Measurements from ENCODE around the gene PACS1.
"Not testable (repeated sequence)": the region's sequence is repeated elsewhere in the genome, so short reads cannot be mapped to it uniquely, and the experiment has no call there.

The PACS1 gene

DNA sequence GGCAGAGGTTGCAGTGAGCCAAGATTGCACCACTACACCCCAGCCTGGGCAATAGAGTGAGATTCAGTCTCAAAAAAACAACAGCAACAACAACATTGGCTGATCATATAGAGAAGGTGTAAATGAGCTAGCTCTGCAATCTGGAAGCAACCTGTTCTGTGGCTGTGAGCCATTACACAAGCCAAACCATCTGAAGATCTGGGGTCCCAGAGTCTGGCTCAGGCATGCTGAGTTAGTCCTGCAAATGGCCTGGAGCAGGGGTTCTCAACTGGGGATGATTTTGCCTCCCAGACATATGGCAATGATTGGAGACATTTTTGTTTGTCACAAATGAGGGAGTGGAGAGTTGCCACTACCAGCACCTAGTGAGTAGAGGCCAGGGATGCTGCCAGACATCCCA lies 156.0 kb downstream of the PACS1 start:
- no peak for DNase-seq (ENCODE audit: low read depth)

DNA sequence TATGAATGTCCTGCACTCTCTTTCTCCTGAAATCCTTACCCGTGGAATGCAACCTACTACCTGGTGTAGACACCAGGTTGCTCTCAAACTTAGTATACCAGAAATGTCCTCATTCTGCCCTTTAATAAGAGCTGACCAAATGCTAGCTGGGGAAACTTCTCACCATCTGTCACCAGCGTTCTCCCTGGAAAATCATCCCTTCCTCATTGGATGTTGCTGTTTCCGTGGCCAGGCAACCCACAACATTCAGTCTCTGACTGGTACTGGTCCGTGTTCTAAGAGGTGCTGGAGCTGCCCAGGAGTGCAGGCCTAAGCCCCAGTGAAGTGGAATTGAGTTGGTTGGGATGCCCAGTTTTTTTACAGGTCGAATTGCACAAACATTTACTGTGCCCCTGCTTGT lies 157.6 kb downstream of the PACS1 start:
- no peak for DNase-seq (ENCODE audit: low read depth)

DNA sequence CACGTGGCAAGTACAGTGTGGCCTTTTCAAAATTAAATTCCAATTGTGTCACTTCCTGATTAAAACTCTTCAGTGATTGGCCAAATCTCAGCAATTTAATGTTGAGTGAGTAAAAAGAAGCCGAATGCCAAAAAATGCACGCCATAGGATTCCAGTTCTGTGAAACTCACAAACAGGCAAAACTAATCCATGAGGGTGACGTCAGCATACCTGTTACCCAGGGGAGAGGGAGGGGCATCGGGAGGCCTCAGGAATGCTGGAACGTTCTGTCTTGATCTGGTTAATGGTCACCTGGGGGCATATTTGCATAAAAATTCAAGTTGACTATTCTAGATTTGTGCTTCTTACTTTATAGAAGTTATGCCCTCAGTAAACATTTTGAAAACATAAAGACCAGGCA lies 158.4 kb downstream of the PACS1 start:
- no peak for DNase-seq (ENCODE audit: low read depth)

DNA sequence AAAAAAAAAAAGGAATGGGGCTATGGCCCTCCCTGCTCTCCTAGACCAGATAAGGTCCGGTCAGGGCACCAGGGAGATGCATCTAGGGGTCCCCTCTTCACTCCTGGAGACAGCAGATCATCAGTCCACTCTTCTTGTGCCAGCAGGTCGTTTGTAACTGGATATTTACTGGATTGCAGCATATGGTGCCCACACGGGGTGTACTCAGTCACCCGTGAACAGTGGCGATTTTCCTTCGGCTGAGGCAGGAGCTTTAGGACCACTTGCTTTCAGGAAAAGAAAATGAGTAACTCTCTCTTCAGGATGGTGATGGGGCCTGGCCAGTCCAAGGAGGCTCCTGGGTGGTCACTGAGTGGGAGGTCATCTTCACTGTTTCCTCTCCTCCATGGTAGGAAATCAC lies 160.1 kb downstream of the PACS1 start:
- DNase-seq (ENCODE audit: low read depth): no peak

DNA sequence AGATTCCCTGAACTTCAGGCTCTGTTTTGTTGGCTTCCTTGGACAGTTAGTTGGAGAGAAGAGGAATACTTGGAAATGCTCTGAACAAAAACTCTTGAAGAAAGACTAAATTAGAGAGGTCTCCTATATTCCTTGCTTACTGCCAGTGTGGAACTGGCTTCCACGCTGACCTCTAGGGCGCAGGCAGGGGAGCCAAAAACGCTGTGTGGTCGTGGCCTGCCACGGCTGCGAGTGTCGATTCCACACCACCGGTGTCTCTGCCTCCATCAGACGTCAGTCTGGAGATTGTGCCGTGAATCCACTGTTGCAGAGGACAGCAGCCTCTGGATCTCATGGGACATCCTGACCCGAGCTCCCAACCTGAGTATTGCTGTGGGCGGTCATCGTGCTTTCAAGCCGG lies 160.9 kb downstream of the PACS1 start:
- DNase-seq (ENCODE audit: low read depth): no peak

DNA sequence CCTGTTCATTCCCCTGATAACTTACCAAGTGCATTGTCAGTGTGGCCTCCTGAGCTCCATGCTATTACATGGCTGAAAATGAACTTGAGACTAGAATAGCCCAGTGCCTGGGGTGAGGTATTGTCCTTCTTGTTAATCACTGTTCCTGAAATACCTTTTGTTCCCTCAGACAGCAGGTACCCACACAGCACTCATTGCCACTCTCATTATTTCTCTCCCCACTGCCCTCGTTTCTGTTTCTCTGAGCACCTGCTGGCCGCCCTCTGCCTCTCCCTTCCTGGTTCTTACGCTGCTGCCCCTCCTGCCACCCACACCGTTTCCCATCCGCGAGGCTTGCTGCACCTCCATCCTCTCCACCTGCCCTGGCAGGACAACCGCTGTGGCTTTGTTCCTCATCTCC lies 161.5 kb downstream of the PACS1 start:
- no peak for DNase-seq (ENCODE audit: low read depth)

DNA sequence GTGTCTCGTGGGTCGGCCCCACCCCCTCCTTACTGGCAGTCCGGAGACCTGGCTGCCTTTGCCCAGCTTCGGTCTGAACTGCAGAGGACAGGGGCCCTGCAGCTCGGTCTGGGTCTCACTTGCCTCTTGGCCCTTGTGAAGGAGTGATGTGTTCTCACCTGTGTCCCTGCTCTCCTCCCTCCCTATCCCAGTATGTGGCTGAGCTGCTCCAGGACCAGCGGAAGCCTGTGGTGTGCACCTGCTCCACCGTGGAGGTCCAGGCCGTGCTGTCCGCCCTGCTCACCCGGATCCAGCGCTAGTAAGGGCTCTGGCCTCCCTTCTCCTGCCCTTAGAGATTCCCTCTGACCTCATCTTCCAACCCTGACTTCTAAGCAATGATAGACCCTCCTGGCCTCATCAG lies 162.7 kb downstream of the PACS1 start:
- DNase-seq (ENCODE audit: low read depth): no peak

DNA sequence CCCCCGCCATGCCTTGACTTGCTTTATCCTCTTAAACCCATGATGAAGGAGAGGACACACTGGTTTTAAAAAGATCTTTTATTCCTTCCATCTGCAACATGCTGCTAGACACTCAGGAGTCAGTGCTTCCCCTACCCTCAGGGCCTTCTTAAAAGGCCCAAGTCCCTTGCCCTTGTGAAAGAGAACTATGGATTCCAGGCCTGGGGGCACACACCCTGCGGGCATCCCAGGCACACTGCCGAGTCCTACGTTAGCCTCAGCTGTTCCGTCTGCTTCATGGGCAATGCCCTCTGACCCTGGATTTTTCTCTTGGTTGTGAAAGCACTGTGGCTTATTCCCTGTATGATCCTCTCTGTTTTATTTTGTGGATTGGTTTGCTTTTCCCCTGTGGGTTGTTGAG lies 163.2 kb downstream of the PACS1 start:
- no peak for DNase-seq (ENCODE audit: low read depth)

DNA sequence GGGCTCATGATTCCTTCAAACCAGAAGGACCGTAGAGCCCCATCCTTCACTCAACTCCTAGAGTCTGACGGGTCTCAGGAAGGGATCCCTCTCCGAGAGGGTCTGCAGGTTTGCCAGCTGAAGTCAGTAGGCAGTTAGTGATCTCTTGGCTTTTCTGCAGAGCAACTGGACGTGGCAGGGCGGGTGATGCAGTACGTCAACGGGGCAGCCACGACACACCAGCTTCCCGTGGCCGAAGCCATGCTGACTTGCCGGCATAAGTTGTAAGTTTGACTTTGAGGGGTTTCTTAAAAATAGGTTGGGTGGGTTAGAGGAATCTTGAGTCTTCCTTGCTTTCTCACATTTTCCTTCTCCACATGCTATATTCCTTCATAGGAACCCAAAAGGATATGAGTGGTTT lies 165.1 kb downstream of the PACS1 start:
- no peak for DNase-seq (ENCODE audit: low read depth)

DNA sequence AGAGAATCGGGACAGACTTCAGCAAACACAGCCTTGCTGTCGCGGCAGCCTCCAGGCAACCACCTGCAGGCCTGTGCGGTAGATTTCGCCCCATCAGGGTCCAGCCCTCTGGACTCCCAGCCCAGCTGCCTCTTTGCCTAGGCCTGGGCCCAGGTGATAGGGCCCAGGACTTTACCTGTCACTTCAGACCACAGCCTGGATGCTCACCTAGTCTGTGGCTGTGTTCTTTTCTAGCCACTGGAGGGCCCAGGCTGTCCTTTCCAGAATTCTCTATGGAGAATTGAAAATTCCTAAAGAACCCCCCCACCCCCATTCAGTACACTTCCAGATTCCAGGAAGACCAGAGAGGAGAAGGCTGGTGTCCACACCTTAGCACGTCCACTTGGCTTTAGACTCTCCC lies 167.8 kb downstream of the PACS1 start:
- no peak for DNase-seq (ENCODE audit: low read depth)

DNA sequence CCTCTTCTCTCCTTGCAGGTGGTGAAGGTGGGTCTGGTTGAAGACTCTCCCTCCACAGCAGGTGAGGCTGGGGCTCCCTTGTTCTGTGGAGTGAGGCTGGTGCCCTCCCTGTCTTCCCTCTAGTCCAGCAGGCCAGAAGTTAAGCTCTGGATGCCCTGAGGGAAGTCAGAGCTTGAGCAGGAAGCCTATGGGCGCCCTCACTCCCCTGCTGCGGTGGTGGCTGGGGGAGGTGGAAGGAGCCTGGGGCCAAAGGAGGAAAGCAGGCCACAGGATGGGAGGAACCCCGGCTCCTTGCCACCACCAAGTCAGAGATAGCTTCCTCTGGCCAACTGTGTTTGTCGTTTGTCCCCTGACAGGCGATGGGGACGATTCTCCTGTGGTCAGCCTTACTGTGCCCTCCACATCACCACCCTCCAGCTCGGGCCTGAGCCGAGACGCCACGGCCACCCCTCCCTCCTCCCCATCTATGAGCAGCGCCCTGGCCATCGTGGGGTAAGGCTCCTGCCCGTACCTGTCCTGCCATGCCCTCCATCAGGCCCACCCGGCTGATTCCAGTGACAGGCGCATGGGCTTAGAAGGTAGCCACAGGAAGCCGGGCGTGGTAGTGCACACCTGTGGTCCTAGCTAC lies 168.8 kb downstream of the PACS1 start:
- peak; percentile 87 for DNase-seq (ENCODE audit: low read depth)

DNA sequence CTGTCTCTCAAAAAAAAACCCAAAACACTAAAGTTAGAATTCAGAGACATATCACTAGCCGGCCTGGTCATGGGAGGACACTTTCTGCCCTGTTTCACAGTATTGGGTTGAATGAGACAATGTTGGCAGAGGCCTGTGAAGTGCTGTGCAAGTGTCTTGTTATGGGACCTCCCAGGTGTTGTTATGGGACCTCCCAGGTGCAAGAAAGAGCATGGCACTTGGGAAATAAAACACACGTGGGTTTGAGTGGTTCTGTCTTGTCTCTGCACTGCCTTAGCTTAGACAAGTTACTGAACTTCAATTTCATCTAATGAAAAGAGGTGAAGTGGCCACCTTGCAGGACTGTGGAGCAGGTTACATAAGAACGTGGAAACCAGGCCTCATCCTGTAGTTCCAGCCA lies 169.4 kb downstream of the PACS1 start:
- no peak for DNase-seq (ENCODE audit: low read depth)

DNA sequence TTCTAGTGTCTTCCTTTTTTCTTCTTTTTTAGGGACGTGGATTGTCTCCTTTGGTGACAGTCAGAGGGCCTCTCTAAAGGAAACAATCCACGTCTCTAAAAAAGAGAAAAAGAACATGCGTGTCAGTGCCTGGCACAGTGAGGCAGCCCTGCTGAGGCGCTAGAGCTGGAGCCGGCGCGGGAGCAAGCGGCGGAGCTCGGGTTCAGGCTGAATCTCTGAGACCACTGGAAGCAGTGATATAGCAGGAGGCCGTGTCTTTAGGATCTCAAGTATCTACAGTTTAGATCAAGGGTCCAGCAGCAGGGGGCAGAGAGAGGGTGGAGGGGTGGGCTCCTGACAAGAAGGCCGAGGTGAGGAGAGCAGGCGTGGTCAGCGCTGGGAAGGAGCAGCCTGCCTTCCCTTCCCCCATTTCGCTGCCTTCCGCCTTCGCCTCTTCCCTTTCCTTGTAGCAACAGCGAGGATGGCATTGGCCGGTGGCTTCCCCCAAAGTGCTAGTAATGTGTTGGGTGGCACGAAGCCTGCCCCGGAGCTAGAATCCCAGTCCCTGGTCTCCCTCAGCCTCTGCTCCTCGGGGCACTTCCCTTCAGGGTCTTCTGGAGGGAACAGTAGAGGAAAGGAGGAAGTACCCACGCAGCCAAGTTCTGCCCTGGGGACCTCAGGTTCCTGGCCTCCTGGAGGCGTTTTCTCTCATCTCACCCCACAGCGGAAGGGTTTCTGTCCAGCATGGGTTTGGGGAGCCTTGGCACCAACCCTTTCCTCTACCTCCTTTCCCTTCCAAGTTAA lies 170.1 kb downstream of the PACS1 start:
- DNase-seq (ENCODE audit: low read depth): peak; percentile 64

DNA sequence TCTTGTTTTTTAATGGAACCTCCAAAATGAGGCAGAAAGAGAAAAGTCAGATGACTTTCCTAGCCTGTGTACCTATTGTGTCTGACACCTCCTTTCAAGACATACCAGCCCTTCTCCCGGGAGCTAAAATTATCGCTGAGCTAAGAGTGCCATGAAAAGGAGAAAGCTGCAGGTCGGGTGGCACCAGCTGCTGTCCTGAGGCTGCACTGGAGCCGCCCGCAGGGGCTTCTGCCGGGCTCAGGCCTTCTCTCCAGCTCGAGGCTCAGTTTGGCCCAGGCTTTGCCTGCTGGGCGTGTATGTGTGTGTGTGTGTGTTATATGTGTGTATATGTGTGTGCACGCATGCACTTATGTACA lies 170.7 kb downstream of the PACS1 start:
- DNase-seq (ENCODE audit: low read depth): no peak

DNA sequence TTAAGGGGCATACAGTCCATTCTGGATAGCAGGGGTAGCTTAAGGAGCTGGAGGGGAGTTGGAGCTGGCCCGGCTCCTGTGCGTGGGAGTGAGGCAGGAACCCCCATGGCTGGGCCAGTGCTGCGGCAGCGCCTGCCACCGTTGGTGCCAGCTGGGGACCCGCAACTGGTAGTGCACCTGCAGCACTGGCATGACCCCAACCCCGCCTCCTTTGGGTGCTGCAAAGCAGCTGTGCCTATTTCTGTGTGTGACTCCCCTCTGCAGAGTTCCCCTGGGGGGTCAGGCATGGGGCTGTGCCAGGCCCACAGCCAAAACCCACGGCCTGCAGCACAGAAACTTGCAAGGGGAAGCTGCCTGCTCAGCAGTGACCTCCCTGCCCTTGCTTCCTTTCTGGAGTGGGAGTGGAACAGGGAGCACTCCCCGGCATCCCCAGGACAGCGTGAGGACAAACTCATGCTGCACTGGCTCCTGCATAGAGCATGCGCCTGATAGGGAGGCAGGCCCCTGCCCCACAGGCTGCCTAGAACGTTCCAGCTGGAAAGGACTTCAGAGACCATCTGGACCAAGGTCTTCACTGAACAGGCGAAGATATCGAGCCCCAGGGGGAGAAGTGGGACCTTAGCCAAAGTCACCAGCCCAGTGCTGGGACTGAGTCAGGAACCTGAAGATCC lies 172.2 kb downstream of the PACS1 start:
- no peak for DNase-seq (ENCODE audit: low read depth)

DNA sequence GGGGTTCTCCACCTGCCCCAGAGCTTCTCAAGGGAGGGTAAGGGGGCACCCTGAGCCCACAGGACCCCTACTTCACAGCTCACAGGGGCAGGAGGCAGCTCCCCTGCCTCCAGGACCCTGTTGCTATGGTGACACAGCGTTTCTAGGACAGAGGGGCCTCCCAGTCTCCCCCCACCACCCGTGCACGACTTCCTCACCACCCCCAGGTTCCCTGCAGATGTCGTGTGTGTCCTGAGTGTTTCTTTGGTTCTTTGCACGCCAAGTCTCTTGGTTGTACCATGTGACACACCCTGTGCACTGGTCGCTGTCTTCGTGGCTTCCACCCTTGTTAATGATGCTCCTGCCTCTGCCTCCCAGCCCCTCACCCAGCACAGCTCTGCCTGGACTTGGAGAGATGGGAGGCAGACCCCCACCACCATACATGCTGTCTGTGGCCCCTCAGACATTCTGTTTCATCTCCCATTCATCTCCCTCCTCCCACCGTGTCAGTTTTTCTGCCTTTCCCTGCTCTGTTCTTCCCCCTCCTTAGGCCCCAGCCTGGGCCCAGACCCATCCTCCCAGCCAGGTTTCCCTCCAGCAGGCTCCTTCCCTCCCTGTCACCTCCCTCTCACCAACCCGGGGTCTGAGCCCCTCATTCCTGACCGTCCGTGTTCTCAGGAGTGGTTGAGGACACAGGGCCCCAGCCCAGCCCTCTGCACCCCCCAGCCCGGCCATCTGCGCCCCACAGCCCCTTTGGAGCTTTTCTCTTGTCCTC lies 173.9 kb downstream of the PACS1 start:
- no peak for DNase-seq (ENCODE audit: low read depth)

DNA sequence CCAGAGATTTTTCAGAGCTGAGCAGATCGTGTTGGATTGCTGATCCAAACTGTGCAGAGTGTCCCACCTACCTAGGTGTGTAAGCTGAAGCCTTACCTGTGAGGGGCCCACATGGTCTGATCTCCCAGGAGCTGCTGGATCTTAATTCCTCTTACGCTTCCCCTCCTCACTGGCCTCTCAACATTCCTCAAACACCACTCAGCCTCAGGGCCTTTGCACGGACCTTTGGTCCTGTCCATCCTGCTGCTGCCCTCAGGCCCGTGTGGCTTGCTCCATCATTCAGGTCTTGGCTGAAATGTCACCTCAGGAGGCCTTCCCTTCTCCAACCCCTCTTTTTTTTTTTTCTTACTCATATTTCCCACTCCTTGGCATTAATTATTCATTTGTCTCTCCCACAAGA lies 177.2 kb downstream of the PACS1 start:
- no peak for DNase-seq (ENCODE audit: low read depth)

DNA sequence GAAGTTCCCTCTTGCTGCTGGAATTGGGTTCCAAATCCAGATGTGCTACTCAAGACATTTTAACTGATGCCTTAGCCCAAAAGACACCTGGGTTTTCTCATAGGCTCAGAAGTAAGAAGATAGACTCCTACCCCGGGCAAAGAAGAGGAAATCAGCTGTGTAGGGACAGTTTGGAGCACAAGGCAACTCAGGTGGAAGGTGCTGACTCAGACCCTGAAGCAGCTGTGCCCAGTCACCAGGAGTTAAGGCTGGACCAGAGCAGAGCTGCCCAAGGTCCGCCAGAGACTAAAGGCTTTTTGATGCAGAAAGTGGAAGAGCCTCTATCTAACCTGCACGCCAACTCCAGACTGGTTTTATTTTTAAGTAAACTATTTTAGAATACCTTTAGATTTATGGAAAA lies 177.7 kb downstream of the PACS1 start:
- no peak for DNase-seq (ENCODE audit: low read depth)

DNA sequence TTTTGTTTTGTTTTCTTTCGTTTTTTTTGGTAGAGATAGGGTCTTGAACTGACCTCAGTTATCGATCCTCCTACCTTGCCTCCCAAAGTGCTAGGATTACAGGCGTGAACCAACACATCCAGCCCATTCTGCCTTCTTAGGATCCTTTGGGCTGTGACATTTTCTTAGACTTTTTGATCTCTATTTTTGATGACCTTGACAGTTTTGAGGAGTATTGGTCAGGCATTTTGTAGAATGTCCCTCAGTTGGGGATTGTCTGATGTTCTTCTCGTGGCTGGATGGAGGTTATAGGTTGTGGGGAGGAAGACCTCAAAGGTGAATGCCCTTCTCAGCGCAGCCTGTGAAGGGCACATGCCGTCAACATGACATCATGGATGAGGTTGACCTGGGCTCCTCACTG lies 178.8 kb downstream of the PACS1 start:
- no peak for DNase-seq (ENCODE audit: low read depth)

DNA sequence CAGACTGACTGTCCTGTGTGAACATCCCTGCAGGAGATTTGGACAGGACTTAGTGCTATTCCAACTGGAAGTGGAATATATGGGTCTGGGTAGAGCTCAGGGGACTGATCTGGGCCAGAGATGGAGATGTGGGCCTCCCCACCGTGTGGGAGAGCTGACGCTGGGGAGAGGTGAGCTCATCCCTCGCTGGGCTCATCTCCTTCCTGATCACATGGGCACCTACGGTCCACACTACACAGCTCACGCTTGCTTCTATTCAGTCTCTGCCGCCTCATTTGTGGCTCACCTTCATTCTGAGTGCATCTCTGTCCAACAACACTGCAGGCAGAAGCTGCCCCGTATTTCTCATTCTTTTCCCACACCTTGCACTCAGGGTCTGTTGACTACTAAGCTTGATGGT lies 181.7 kb downstream of the PACS1 start:
- DNase-seq (ENCODE audit: low read depth): no peak

DNA sequence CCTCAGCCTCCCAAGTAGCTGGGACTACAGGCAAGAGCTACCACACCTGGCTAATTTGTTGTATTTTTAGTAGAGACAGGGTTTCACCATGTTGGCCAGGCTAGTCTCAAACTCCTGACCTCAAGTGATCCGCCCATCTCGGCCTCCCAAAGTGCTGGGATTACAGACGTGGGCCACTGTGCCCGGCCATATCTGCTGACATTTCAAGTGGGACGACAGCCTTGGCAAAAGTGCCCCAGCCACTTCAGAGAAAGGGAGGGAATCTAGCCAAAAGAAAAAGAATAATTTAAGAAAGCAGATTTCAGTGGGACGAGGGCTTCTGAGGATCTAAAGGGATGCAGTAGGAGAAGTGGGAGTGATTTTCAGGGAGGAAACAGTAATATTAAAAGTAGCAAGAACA lies 183.0 kb downstream of the PACS1 start:
- not testable (repeated sequence) for DNase-seq (ENCODE audit: low read depth)

DNA sequence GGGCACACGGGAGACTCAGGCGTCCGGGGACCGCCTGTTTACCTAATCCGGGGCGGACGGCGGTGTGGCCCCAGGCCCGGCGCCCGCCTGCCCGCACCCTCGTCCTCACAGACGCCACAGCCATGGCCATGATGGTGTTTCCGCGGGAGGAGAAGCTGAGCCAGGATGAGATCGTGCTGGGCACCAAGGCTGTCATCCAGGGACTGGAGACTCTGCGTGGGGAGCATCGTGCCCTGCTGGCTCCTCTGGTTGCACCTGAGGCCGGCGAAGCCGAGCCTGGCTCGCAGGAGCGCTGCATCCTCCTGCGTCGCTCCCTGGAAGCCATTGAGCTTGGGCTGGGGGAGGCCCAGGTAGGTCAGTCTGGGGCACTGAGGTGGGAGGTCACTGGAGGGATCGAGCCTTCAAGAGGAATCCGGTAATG lies 188.4 kb downstream of the PACS1 start:
- DNase-seq (ENCODE audit: low read depth): no peak

DNA sequence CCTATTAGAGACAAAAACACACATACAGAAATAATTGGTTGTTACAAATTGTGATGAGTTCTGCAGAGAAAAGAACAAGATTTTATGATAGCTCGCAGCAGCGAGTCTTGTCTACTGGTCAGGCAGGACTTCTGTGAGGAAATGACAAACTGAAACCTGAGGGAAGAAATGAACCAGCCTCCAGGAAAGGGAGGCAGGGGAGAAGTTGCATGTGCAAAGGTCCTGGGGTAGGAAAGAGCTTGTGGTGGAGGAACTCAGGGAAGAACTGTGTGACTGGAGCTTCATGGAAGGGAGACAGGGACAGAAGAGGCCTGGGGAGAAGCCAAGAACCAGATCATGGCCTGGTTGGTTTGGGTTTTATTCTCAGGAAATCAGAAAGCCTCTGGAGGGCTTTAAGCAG lies 189.2 kb downstream of the PACS1 start:
- no peak for DNase-seq (ENCODE audit: low read depth)
